Cerebellar cortex (tissue), 1 donor: ENCODE measurements around the gene EFNA5.
A peak's percentile ranks its signal among the peaks of the same experiment; 100 is the strongest.

Experiments used
- DNase-seq: peaks from one replicate; pipeline ENCODE4 v3.0.0-alpha.2; 2015; ENCODE audit warnings: low spot score

The EFNA5 gene

GRCh38 chr5:107391787-107392186 lies 278.9 kb downstream of the EFNA5 start:
- no peak for DNase-seq

- DNase-seq = no peak
These were observed 281.0 kb downstream of the EFNA5 start for GRCh38 chr5:107389775-107390148.

GRCh38 chr5:107389130-107389774 lies 281.5 kb downstream of the EFNA5 start:
- DNase-seq = no peak

- no peak for DNase-seq
These were observed 282.4 kb downstream of the EFNA5 start for GRCh38 chr5:107388141-107388861.

GRCh38 chr5:107387526-107388140 lies 283.1 kb downstream of the EFNA5 start:
- no peak for DNase-seq

GRCh38 chr5:107385708-107386107 lies 285.0 kb downstream of the EFNA5 start:
- no peak for DNase-seq

GRCh38 chr5:107384256-107384655 lies 286.5 kb downstream of the EFNA5 start:
- peak; percentile 64 for DNase-seq

- DNase-seq = no peak
These were observed 287.3 kb downstream of the EFNA5 start for GRCh38 chr5:107383414-107383813.

- DNase-seq = peak; percentile 68
These were observed 289.4 kb downstream of the EFNA5 start for GRCh38 chr5:107381189-107381856.

GRCh38 chr5:107380654-107381053 lies 290.1 kb downstream of the EFNA5 start:
- no peak for DNase-seq

GRCh38 chr5:107378218-107378899 lies 292.4 kb downstream of the EFNA5 start:
- no peak for DNase-seq

- DNase-seq = no peak
These were observed 293.5 kb downstream of the EFNA5 start for GRCh38 chr5:107377277-107377609.

- DNase-seq = no peak
These were observed 294.0 kb downstream of the EFNA5 start for GRCh38 chr5:107376546-107377276.

- peak; percentile 56 for DNase-seq
These were observed 297.0 kb downstream of the EFNA5 start for GRCh38 chr5:107373549-107374263.

GRCh38 chr5:107372723-107373450 lies 297.9 kb downstream of the EFNA5 start:
- peak; percentile 81 for DNase-seq

- peak; percentile 51 for DNase-seq
These were observed 300.3 kb downstream of the EFNA5 start for GRCh38 chr5:107370396-107370968.

- no peak for DNase-seq
These were observed 301.1 kb downstream of the EFNA5 start for GRCh38 chr5:107369622-107370021.

GRCh38 chr5:107368615-107369014 lies 302.1 kb downstream of the EFNA5 start:
- DNase-seq = no peak

- DNase-seq = no peak
These were observed 302.8 kb downstream of the EFNA5 start for GRCh38 chr5:107367939-107368338.

GRCh38 chr5:107367480-107367879 lies 303.3 kb downstream of the EFNA5 start:
- DNase-seq = no peak
